Raji (cell line): ENCODE data around the gene QRICH1.
A peak's percentile ranks its signal among the peaks of the same experiment; 100 is the strongest.

Experiments used
- POLR2A ChIP-seq: IDR thresholded peaks from 2 replicates; pipeline ENCODE4 v1.6.1; 2011; ENCODE audit warnings: low read depth, low read length, control low read depth; ENCODE audit not compliant: insufficient read depth

Gene QRICH1

GRCh38 chr3:49004352-49005302, 89.2 kb downstream of the QRICH1 start:
- no peak for TF ChIP-seq POLR2A

- no peak for TF ChIP-seq POLR2A
Observed at GRCh38 chr3:49001155-49001554, 92.7 kb downstream of the QRICH1 start.

- TF ChIP-seq POLR2A: no peak
Observed at GRCh38 chr3:48999085-48999858, 94.6 kb downstream of the QRICH1 start.

GRCh38 chr3:48997714-48998637, 95.9 kb downstream of the QRICH1 start:
- no peak for TF ChIP-seq POLR2A

GRCh38 chr3:48997102-48997635, 96.7 kb downstream of the QRICH1 start:
- TF ChIP-seq POLR2A: no peak

GRCh38 chr3:48996640-48997039, 97.2 kb downstream of the QRICH1 start:
- no peak for TF ChIP-seq POLR2A

GRCh38 chr3:48993834-48994233, 100.0 kb downstream of the QRICH1 start:
- no peak for TF ChIP-seq POLR2A

GRCh38 chr3:48991851-48992545, 101.9 kb downstream of the QRICH1 start:
- TF ChIP-seq POLR2A: no peak

GRCh38 chr3:48990636-48991469, 103.0 kb downstream of the QRICH1 start:
- TF ChIP-seq POLR2A: no peak

GRCh38 chr3:48989796-48990635, 103.9 kb downstream of the QRICH1 start, which contains the start of gene P4HTM:
Gene P4HTM, plus strand, starts transcription at chr3:48990241. Its CDS starts 16 bp downstream, at chr3:48990257.
- TF ChIP-seq POLR2A: peak; percentile 63

GRCh38 chr3:48989126-48989795, 104.6 kb downstream of the QRICH1 start:
- TF ChIP-seq POLR2A: no peak
